Suprapubic skin (tissue), 4 donors: ENCODE measurements around the gene GPRIN1. TPM values are rescaled to one million over a fixed set of nuclear protein-coding genes. Genes with fewer than 3 reads are reported as not detected.

ENCODE experiments used
- DNase-seq, 2 donors: peaks; one replicate each; pipeline ENCODE4 v3.0.0-alpha.2; 2019; ENCODE audit warnings: low spot score in 2 of 2
- H3K27ac ChIP-seq: fragments of 200-600 bp; sonication (generic); one replicate; pipeline ENCODE4 v1.5.1; 2019
- H3K27me3 ChIP-seq: fragments of 200-600 bp; sonication (generic); one replicate; pipeline ENCODE4 v1.5.1; 2019
- H3K36me3 ChIP-seq: fragments of 200-600 bp; sonication (generic); one replicate; pipeline ENCODE4 v1.5.1; 2019
- H3K4me1 ChIP-seq: fragments of 200-600 bp; sonication (generic); one replicate; pipeline ENCODE4 v1.5.1; 2019
- H3K4me3 ChIP-seq: fragments of 200-600 bp; sonication (generic); one replicate; pipeline ENCODE4 v1.5.1; 2019; ENCODE audit warnings: mild to moderate bottlenecking
- H3K9me3 ChIP-seq: fragments of 200-600 bp; sonication (generic); one replicate; pipeline ENCODE4 v1.5.1; 2019
- EP300 ChIP-seq: sonication (generic); formaldehyde crosslinking; IDR thresholded peaks from one replicate; pipeline ENCODE4 v1.6.1; 2017; ENCODE audit warnings: antibody characterized with exemption
- POLR2A ChIP-seq, 2 donors: fragments of 450-650 bp; IDR thresholded peaks; one replicate each; pipeline ENCODE4 v1.6.1; 2017; ENCODE audit warnings: antibody characterized with exemption in 2 of 2, mild to moderate bottlenecking in 2 of 2, moderate library complexity in 2 of 2
- POLR2AphosphoS5 ChIP-seq, 3 donors: sonication (generic); formaldehyde crosslinking; IDR thresholded peaks; one replicate each; pipeline ENCODE4 v1.6.1; 2017; ENCODE audit warnings: antibody characterized with exemption in 3 of 3
- WGBS: methylation state at CpG from one replicate; pipeline ENCODE4 v1.1.5; 2018; 5-methylcytosine and 5-hydroxymethylcytosine counted together
- total RNA-seq, 4 donors: library from RNA; depleted of rRNA; stranded (reverse); fragments of >200 nt; gene quantifications; one replicate each; pipeline ENCODE4 v1.1.0, GENCODE V29; 2016
- TF ChIP-seq, protein P1 (sequence below), 2 donors: fragments of 200-600 bp in 1 of 2; fragments of 450-650 bp in 1 of 2; sonication (generic) in 1 of 2; IDR thresholded peaks; one replicate each; pipeline ENCODE4 v1.5.1; 2016 to 2019; ENCODE audit warnings: antibody characterized with exemption in 2 of 2, mild to moderate bottlenecking in 1 of 2, moderate library complexity in 1 of 2

The GPRIN1 gene
- total RNA-seq, 4 donors from 2014 or later: 0.24 to 2.8 (median 1.5) TPM

- TF ChIP-seq, protein P1, sequence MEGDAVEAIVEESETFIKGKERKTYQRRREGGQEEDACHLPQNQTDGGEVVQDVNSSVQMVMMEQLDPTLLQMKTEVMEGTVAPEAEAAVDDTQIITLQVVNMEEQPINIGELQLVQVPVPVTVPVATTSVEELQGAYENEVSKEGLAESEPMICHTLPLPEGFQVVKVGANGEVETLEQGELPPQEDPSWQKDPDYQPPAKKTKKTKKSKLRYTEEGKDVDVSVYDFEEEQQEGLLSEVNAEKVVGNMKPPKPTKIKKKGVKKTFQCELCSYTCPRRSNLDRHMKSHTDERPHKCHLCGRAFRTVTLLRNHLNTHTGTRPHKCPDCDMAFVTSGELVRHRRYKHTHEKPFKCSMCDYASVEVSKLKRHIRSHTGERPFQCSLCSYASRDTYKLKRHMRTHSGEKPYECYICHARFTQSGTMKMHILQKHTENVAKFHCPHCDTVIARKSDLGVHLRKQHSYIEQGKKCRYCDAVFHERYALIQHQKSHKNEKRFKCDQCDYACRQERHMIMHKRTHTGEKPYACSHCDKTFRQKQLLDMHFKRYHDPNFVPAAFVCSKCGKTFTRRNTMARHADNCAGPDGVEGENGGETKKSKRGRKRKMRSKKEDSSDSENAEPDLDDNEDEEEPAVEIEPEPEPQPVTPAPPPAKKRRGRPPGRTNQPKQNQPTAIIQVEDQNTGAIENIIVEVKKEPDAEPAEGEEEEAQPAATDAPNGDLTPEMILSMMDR (IDR thresholded peaks at IDR 0.05): no peak
- TF ChIP-seq EP300: no peak
- no peak for TF ChIP-seq POLR2AphosphoS5 (IDR thresholded peaks at IDR 0.05)
- TF ChIP-seq POLR2A (IDR thresholded peaks at IDR 0.05): no peak
- H3K27me3 ChIP-seq: peaks cover 21% of the 10 kb centered on the region
These were observed 47.8 kb downstream of the GPRIN1 start for GRCh38 chr5:176562189-176562588.

GRCh38 chr5:176561259-176561658 is 48.7 kb downstream of the GPRIN1 start:
- no peak for DNase-seq
- TF ChIP-seq POLR2A (IDR thresholded peaks at IDR 0.05) (no peak), POLR2AphosphoS5 (IDR thresholded peaks at IDR 0.05) (no peak), EP300 (no peak)
- TF ChIP-seq, protein P1 (IDR thresholded peaks at IDR 0.05): no peak
- no peaks in the 10 kb centered on the region for H3K36me3 ChIP-seq
- H3K27ac ChIP-seq: no peak overlapping the region
- H3K4me3 ChIP-seq: no peak overlapping the region
- 80% methylated on average over 3 of the region's 3 CpGs for WGBS
- H3K4me1 ChIP-seq: no peaks in the 10 kb centered on the region
- H3K27me3 ChIP-seq: peaks cover 18% of the 10 kb centered on the region
- peaks cover 5% of the 10 kb centered on the region for H3K9me3 ChIP-seq

More at GRCh38 chr5:176562189-176562588, 47.8 kb downstream of the GPRIN1 start:
- Histone ChIP-seq H3K4me1 (no peaks in the 10 kb centered on the region), H3K9me3 (peaks cover 5% of the 10 kb centered on the region), H3K36me3 (no peaks in the 10 kb centered on the region), H3K4me3 (no peak overlapping the region), H3K27ac (no peak overlapping the region)
- WGBS: 48% methylated on average over 10 of the region's 10 CpGs
- no peak for DNase-seq

DNA sequence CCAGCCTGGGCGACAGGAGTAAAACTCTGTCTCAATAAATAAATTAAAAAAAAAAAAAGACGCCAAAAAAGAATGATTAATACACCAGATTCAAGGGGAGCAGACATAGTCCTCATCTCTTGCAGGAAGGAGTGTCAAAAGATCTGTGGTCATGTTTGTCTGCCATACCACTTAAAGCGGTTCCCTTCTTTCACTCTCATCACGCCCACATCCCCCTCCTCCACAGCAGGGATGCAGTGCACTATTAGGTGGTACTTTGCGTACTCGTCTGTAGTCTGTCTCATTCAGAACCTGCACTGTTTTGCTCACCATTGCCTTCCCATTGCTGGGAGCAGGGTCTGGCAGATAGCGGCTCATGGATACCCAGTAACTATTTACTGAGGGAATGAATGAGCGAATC is 49.6 kb downstream of the GPRIN1 start:
- 78% methylated on average over 8 of the region's 8 CpGs for WGBS
- H3K27me3 ChIP-seq: peaks cover 16% of the 10 kb centered on the region
- H3K36me3 ChIP-seq: no peaks in the 10 kb centered on the region
- TF ChIP-seq, protein P1 (IDR thresholded peaks at IDR 0.05): no peak
- TF ChIP-seq POLR2AphosphoS5 (IDR thresholded peaks at IDR 0.05) (no peak), EP300 (no peak), POLR2A (IDR thresholded peaks at IDR 0.05) (no peak)
- DNase-seq: no peak
- H3K9me3 ChIP-seq: peaks cover 5% of the 10 kb centered on the region
- H3K4me1 ChIP-seq: no peaks in the 10 kb centered on the region
- H3K27ac ChIP-seq: no peak overlapping the region
- H3K4me3 ChIP-seq: no peak overlapping the region

- TF ChIP-seq EP300: no peak
- no peak for TF ChIP-seq POLR2AphosphoS5 (IDR thresholded peaks at IDR 0.05)
- TF ChIP-seq, protein P1 (IDR thresholded peaks at IDR 0.05): no peak
- TF ChIP-seq POLR2A (IDR thresholded peaks at IDR 0.05): no peak
These were observed 50.3 kb downstream of the GPRIN1 start for GRCh38 chr5:176559683-176560082.

DNA sequence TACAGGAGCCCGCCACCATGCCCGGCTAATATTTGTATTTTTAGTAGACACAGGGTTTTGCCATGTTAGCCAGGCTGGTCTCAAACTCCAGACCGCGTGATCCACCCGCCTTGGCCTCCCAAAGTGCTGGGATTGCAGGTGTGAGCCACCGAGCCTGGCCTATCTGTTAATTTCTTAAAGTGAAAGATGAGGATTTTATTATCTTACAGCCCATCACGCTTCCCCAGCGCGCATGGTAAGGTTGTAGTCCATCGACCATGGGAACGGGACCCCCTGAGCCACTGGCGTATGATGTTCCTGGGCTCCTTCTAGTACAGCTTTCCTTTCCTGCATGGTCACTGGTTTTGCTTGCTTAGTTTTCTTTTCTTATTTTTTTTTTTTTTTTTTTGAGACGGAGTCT is 52.1 kb downstream of the GPRIN1 start:
- no peaks in the 10 kb centered on the region for H3K36me3 ChIP-seq
- H3K4me3 ChIP-seq: no peak overlapping the region
- no peak for DNase-seq
- no peak for TF ChIP-seq POLR2AphosphoS5 (IDR thresholded peaks at IDR 0.05)
- TF ChIP-seq EP300: no peak
- TF ChIP-seq, protein P1 (IDR thresholded peaks at IDR 0.05): no peak
- no peak for TF ChIP-seq POLR2A (IDR thresholded peaks at IDR 0.05)
- no peaks in the 10 kb centered on the region for H3K4me1 ChIP-seq
- peaks cover 22% of the 10 kb centered on the region for H3K27me3 ChIP-seq
- peaks cover 5% of the 10 kb centered on the region for H3K9me3 ChIP-seq
- H3K27ac ChIP-seq: no peak overlapping the region
- WGBS: 95% methylated on average over 13 of the region's 13 CpGs

More at GRCh38 chr5:176559683-176560082, 50.3 kb downstream of the GPRIN1 start:
- no peak overlapping the region for H3K27ac ChIP-seq
- peaks cover 16% of the 10 kb centered on the region for H3K27me3 ChIP-seq
- DNase-seq: no peak
- H3K36me3 ChIP-seq: no peaks in the 10 kb centered on the region
- no peak overlapping the region for H3K4me3 ChIP-seq
- WGBS: 38% methylated on average over 5 of the region's 5 CpGs
- H3K9me3 ChIP-seq: peaks cover 5% of the 10 kb centered on the region
- no peaks in the 10 kb centered on the region for H3K4me1 ChIP-seq
